GM12864 (cell line): ENCODE results near the gene SLC35F3.

ENCODE experiments used
- DNase-seq: peaks from one replicate; pipeline ENCODE4 v3.0.0-alpha.2; 2011; ENCODE audit warnings: low read depth
- H3K4me3 ChIP-seq: 2 replicates; pipeline ENCODE4 v1.5.1; 2011; ENCODE audit warnings: mild to moderate bottlenecking, low read depth, low read length, control low read depth
- TF ChIP-seq, protein P1 (sequence below): IDR thresholded peaks from 2 replicates; pipeline ENCODE4 v1.5.1; 2011; ENCODE audit warnings: low read depth, mild to moderate bottlenecking, moderate library complexity, low read length, control low read depth, inconsistent platforms; ENCODE audit errors: missing control alignments

The SLC35F3 gene

GRCh38 chr1:234326497-234327366, 422.3 kb downstream of the SLC35F3 start:
- peak overlapping the region; percentile 50 for H3K4me3 ChIP-seq
- DNase-seq: no peak
- TF ChIP-seq, protein P1, sequence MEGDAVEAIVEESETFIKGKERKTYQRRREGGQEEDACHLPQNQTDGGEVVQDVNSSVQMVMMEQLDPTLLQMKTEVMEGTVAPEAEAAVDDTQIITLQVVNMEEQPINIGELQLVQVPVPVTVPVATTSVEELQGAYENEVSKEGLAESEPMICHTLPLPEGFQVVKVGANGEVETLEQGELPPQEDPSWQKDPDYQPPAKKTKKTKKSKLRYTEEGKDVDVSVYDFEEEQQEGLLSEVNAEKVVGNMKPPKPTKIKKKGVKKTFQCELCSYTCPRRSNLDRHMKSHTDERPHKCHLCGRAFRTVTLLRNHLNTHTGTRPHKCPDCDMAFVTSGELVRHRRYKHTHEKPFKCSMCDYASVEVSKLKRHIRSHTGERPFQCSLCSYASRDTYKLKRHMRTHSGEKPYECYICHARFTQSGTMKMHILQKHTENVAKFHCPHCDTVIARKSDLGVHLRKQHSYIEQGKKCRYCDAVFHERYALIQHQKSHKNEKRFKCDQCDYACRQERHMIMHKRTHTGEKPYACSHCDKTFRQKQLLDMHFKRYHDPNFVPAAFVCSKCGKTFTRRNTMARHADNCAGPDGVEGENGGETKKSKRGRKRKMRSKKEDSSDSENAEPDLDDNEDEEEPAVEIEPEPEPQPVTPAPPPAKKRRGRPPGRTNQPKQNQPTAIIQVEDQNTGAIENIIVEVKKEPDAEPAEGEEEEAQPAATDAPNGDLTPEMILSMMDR: peak; percentile 79

- TF ChIP-seq, protein P1: no peak
- DNase-seq: no peak
- no peak overlapping the region for H3K4me3 ChIP-seq
Measured at GRCh38 chr1:234327577-234328164, 423.2 kb downstream of the SLC35F3 start.

GRCh38 chr1:234330843-234331215, 426.4 kb downstream of the SLC35F3 start:
- no peak for DNase-seq
- TF ChIP-seq, protein P1: no peak
- no peak overlapping the region for H3K4me3 ChIP-seq

DNA sequence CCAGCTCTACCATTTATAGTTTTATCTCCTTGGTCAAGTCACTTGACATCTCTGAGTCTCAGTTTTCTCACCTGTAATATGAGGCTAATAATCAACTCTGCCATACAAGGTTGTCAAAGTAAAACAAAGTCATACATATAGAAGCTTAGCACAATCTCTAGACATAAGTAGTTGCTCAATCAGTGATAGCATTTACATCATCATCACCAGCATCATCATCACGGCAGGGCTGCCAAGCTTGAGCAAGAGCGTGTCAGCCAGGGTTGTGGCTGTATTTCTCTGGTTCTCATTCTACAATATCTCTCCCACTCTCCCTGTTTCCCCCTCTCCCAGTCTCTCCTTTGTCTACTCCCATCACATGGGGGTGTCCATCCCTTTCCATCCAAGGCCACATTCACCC, 427.0 kb downstream of the SLC35F3 start:
- TF ChIP-seq, protein P1: no peak
- DNase-seq: no peak
- no peak overlapping the region for H3K4me3 ChIP-seq

DNA sequence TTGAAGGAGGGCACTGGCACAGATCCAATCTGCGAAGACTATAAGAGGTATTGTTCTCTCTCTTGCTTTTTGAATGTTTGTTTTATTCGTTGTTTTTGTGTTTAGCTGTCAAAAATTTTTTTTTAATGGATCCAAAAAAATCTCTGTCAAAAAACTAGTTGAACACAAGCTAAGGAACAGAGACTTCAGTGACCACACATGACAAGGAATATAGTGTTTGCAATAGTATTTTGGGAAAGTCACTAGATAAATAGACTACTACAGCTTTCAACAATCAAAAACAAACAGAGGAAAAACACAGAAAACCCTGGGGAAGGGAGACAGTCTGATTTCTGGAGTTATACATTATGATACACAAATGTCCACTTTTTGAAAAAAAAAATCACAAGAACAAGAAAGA, 431.9 kb downstream of the SLC35F3 start:
- no peak for DNase-seq
- H3K4me3 ChIP-seq: no peak overlapping the region
- TF ChIP-seq, protein P1: no peak

DNA sequence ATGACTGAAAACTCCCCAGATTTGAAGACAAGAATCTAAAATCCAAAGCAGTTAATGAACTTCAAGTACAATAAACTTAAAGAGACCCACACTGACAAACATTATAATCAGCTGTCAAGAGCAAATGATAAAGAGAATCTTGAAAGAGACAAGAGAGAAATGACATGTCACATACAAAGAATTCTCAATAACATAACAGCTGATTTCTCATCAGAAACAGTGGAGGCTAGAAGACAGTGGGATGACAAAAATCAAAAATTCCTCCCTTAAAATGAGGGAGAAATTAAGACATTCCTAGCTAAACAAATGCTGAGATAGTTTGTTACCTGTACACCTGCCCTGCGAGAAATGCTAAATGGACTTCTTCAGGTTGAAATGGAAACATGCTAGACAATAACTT, 432.8 kb downstream of the SLC35F3 start:
- TF ChIP-seq, protein P1: no peak
- DNase-seq: no peak
- no peak overlapping the region for H3K4me3 ChIP-seq

DNA sequence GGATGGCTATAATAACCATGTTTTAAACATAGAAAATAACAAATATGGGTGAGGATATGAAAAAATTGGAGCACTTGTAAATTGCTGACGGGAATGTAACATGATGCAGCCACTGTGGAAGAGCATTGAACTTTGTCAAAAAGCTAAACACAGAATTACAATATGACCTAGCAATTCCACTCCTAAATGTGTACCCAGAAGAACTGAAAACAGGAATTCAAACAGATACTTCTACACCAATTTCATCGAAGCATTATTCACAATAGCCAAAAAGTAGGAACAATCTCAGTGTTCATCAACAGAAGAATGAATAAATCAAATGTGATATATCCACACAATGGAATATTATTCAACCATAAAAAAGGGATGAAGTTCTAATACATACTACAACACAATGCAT, 436.1 kb downstream of the SLC35F3 start:
- no peak for DNase-seq
- H3K4me3 ChIP-seq: no peak overlapping the region
- TF ChIP-seq, protein P1: no peak
